GM23338 (cell line): ENCODE data around the gene USPL1. TPM values are rescaled to one million over a fixed set of nuclear protein-coding genes. Genes with fewer than 3 reads are reported as not detected.

ENCODE experiments used
- ATAC-seq: fragments of 200-7000 bp; cut with Tn5 transposase; 3 replicates; pipeline ENCODE4 v1.9.1; 2020
- DNase-seq: peaks from one replicate; pipeline ENCODE4 v3.0.0-alpha.2; 2015; ENCODE audit warnings: low spot score
- H2AFZ ChIP-seq: fragments of 200-600 bp; sonication (generic); 2 replicates; pipeline ENCODE4 v1.8.0; 2016; ENCODE audit warnings: antibody characterized with exemption, mild to moderate bottlenecking, moderate library complexity
- H3F3A ChIP-seq: fragments of 200-600 bp; sonication (generic); replicated peaks from 2 replicates; pipeline ENCODE4 v1.8.0; 2017; ENCODE audit warnings: antibody characterized with exemption, mixed run types, low read depth
- H3K27ac ChIP-seq: fragments of 200-600 bp; sonication (generic); 2 replicates; pipeline ENCODE4 v1.6.1; 2016; ENCODE audit warnings: low read depth
- H3K27me3 ChIP-seq: fragments of 200-600 bp; sonication (generic); 2 replicates; pipeline ENCODE4 v1.8.0; 2016; ENCODE audit warnings: mild to moderate bottlenecking, mixed run types, moderate library complexity; ENCODE audit not compliant: insufficient read depth
- H3K36me3 ChIP-seq: fragments of 200-600 bp; sonication (generic); 2 replicates; pipeline ENCODE4 v1.8.0; 2016; ENCODE audit warnings: mild to moderate bottlenecking; ENCODE audit not compliant: insufficient read depth
- H3K4me1 ChIP-seq: fragments of 200-600 bp; sonication (generic); 2 replicates; pipeline ENCODE4 v1.8.0; 2016; ENCODE audit warnings: mild to moderate bottlenecking, moderate library complexity; ENCODE audit not compliant: insufficient read depth
- H3K4me2 ChIP-seq: fragments of 200-600 bp; sonication (generic); 2 replicates; pipeline ENCODE4 v1.7.1; 2017; ENCODE audit warnings: mixed run types
- H3K4me3 ChIP-seq: fragments of 200-600 bp; sonication (generic); 2 replicates; pipeline ENCODE4 v1.6.1; 2016; ENCODE audit warnings: mixed run types
- H3K79me2 ChIP-seq: fragments of 200-600 bp; sonication (generic); replicated peaks from 2 replicates; pipeline ENCODE4 v1.8.0; 2017; ENCODE audit warnings: mild to moderate bottlenecking; ENCODE audit not compliant: insufficient read depth
- H3K9me2 ChIP-seq: fragments of 200-600 bp; sonication (generic); 2 replicates; pipeline ENCODE4 v1.8.0; 2017; ENCODE audit not compliant: insufficient read depth
- H4K20me1 ChIP-seq: fragments of 200-600 bp; sonication (generic); replicated peaks from 2 replicates; pipeline ENCODE4 v1.8.0; 2017; ENCODE audit warnings: mild to moderate bottlenecking; ENCODE audit not compliant: insufficient read depth
- H3K27ac Mint-ChIP-seq: 2 replicates; pipeline ENCODE4 v1.8.0; 2020; ENCODE audit warnings: inconsistent platforms, mild to moderate bottlenecking, moderate library complexity, mixed read lengths
- H3K27me3 Mint-ChIP-seq: 3 replicates; pipeline ENCODE4 v1.8.0; 2022; ENCODE audit warnings: low read depth, mild to moderate bottlenecking, moderate library complexity, mixed read lengths, inconsistent platforms; ENCODE audit not compliant: insufficient read depth, poor library complexity
- H3K36me3 Mint-ChIP-seq: 3 replicates; pipeline ENCODE4 v1.8.0; 2021; ENCODE audit warnings: low read depth, mild to moderate bottlenecking, inconsistent platforms, moderate library complexity, mixed read lengths
- H3K4me1 Mint-ChIP-seq: 3 replicates; pipeline ENCODE4 v1.8.0; 2020; ENCODE audit warnings: mild to moderate bottlenecking, inconsistent platforms, mixed read lengths
- H3K4me3 Mint-ChIP-seq: 3 replicates; pipeline ENCODE4 v1.8.0; 2021; ENCODE audit warnings: moderate library complexity, mild to moderate bottlenecking, inconsistent platforms, mixed read lengths
- H3K9me3 Mint-ChIP-seq: 3 replicates; pipeline ENCODE4 v1.8.0; 2020; ENCODE audit warnings: moderate library complexity, mild to moderate bottlenecking, inconsistent platforms, mixed read lengths
- CREB1 ChIP-seq: fragments of 250-450 bp; sonication (Bioruptor Pico); IDR thresholded peaks from 2 replicates; pipeline ENCODE4 v1.5.0; 2020; ENCODE audit warnings: low read depth, mild to moderate bottlenecking, moderate library complexity
- CTCF ChIP-seq, 2 experiments: fragments of 200-600 bp in 1 of 2; sonication (generic) in 1 of 2; conservative IDR thresholded peaks; 2 replicates each; pipeline versions ENCODE4 v1.5.1 to v1.6.1; 2016 to 2017; ENCODE audit warnings: antibody characterized with exemption in 2 of 2, low read depth in 2 of 2, mild to moderate bottlenecking in 2 of 2, moderate library complexity in 1 of 2
- EZH2 ChIP-seq: fragments of 200-600 bp; sonication (generic); IDR thresholded peaks from one replicate; pipeline ENCODE4 v1.8.0; 2017; ENCODE audit warnings: antibody characterized with exemption, mild to moderate bottlenecking, low read depth; ENCODE audit not compliant: unreplicated experiment
- EZH2phosphoT487 ChIP-seq: fragments of 200-600 bp; sonication (generic); IDR thresholded peaks from one replicate; pipeline ENCODE4 v1.8.1; 2018; ENCODE audit warnings: antibody characterized with exemption; ENCODE audit not compliant: unreplicated experiment
- JUNB ChIP-seq: IDR thresholded peaks from one replicate; pipeline ENCODE4 v1.6.1; 2016; ENCODE audit warnings: antibody characterized with exemption; ENCODE audit not compliant: unreplicated experiment
- NANOG ChIP-seq: IDR thresholded peaks from 2 replicates; pipeline ENCODE4 v1.6.1; 2016; ENCODE audit warnings: antibody characterized with exemption, borderline replicate concordance
- POLR2AphosphoS5 ChIP-seq: IDR thresholded peaks from 2 replicates; pipeline ENCODE4 v1.6.1; 2016; ENCODE audit warnings: antibody characterized with exemption, low read depth
- STAT1 ChIP-seq: IDR thresholded peaks from one replicate; pipeline ENCODE4 v1.6.1; 2016; ENCODE audit warnings: antibody characterized with exemption; ENCODE audit not compliant: unreplicated experiment
- ZNF114 ChIP-seq: fragments of 250-450 bp; sonication (Bioruptor Pico); IDR thresholded peaks from 2 replicates; pipeline ENCODE4 v1.5.0; 2020; ENCODE audit warnings: mild to moderate bottlenecking, moderate library complexity
- ZNF331 ChIP-seq: fragments of 250-450 bp; sonication (Bioruptor Pico); IDR thresholded peaks from 2 replicates; pipeline ENCODE4 v1.5.0; 2020; ENCODE audit warnings: low read depth, mild to moderate bottlenecking, moderate library complexity
- polyA plus RNA-seq: library from polyadenylated mRNA; unstranded; fragments of >200 nt; fragmentation: Nextera tagmentation; extraction: Ambion mirVana; gene quantifications from 2 replicates; pipeline ENCODE4 v1.2.1, GENCODE V29; 2016
- total RNA-seq: library from RNA; depleted of rRNA; stranded (reverse); fragments of >200 nt; shearing (Covaris generic); gene quantifications from 2 replicates; pipeline ENCODE4 v1.2.3, GENCODE V29; 2014
- TF ChIP-seq, protein P1 (sequence below): fragments of 250-450 bp; sonication (Bioruptor Pico); IDR thresholded peaks from 2 replicates; pipeline ENCODE4 v1.5.0; 2020; ENCODE audit warnings: mild to moderate bottlenecking, moderate library complexity
- TF ChIP-seq, protein P2 (sequence below): IDR thresholded peaks from one replicate; pipeline ENCODE4 v1.6.1; 2018; ENCODE audit warnings: antibody characterized with exemption; ENCODE audit not compliant: unreplicated experiment
- TF ChIP-seq, protein P3 (sequence below): IDR thresholded peaks from 2 replicates; pipeline ENCODE4 v1.6.1; 2016; ENCODE audit warnings: antibody characterized with exemption

Gene USPL1
- total and polyA plus RNA-seq, 2 experiments from 2014 or later: 12.4 to 24.1 TPM

GRCh38 chr13:30616927-30617314, 799 bp upstream of the USPL1 start:
- Histone ChIP-seq H4K20me1 (0 out of 2 replicates have a peak, but pooled peaks cover 6% of the 10 kb centered on the region), H3K27ac (peak overlapping the region; percentile 98), H3K79me2 (peaks cover 72% of the 10 kb centered on the region), H3K9me2 (no peaks in the 10 kb centered on the region), H3K4me2 (peak overlapping the region; percentile 81), H3K4me3 (peak overlapping the region; percentile 59), H2AFZ (0 out of 2 replicates have a peak overlapping the region, but pooled peaks have one; percentile 1), H3F3A (no peaks in the 10 kb centered on the region), H3K27me3 (no peaks in the 10 kb centered on the region), H3K4me1 (peaks cover 14% of the 10 kb centered on the region), H3K36me3 (peaks cover 1% of the 10 kb centered on the region; the same call in 1 of the 2 replicates)
- peak; percentile 81 for DNase-seq
- no peaks in the 10 kb centered on the region for H3K9me3 Mint-ChIP-seq
- no peak overlapping the region for H3K27ac Mint-ChIP-seq
- no peaks in the 10 kb centered on the region for H3K27me3 Mint-ChIP-seq
- H3K4me1 Mint-ChIP-seq: peaks cover 9% of the 10 kb centered on the region; the same call in 2 of the 3 replicates
- no peak overlapping the region for H3K4me3 Mint-ChIP-seq
- TF ChIP-seq, protein P1, sequence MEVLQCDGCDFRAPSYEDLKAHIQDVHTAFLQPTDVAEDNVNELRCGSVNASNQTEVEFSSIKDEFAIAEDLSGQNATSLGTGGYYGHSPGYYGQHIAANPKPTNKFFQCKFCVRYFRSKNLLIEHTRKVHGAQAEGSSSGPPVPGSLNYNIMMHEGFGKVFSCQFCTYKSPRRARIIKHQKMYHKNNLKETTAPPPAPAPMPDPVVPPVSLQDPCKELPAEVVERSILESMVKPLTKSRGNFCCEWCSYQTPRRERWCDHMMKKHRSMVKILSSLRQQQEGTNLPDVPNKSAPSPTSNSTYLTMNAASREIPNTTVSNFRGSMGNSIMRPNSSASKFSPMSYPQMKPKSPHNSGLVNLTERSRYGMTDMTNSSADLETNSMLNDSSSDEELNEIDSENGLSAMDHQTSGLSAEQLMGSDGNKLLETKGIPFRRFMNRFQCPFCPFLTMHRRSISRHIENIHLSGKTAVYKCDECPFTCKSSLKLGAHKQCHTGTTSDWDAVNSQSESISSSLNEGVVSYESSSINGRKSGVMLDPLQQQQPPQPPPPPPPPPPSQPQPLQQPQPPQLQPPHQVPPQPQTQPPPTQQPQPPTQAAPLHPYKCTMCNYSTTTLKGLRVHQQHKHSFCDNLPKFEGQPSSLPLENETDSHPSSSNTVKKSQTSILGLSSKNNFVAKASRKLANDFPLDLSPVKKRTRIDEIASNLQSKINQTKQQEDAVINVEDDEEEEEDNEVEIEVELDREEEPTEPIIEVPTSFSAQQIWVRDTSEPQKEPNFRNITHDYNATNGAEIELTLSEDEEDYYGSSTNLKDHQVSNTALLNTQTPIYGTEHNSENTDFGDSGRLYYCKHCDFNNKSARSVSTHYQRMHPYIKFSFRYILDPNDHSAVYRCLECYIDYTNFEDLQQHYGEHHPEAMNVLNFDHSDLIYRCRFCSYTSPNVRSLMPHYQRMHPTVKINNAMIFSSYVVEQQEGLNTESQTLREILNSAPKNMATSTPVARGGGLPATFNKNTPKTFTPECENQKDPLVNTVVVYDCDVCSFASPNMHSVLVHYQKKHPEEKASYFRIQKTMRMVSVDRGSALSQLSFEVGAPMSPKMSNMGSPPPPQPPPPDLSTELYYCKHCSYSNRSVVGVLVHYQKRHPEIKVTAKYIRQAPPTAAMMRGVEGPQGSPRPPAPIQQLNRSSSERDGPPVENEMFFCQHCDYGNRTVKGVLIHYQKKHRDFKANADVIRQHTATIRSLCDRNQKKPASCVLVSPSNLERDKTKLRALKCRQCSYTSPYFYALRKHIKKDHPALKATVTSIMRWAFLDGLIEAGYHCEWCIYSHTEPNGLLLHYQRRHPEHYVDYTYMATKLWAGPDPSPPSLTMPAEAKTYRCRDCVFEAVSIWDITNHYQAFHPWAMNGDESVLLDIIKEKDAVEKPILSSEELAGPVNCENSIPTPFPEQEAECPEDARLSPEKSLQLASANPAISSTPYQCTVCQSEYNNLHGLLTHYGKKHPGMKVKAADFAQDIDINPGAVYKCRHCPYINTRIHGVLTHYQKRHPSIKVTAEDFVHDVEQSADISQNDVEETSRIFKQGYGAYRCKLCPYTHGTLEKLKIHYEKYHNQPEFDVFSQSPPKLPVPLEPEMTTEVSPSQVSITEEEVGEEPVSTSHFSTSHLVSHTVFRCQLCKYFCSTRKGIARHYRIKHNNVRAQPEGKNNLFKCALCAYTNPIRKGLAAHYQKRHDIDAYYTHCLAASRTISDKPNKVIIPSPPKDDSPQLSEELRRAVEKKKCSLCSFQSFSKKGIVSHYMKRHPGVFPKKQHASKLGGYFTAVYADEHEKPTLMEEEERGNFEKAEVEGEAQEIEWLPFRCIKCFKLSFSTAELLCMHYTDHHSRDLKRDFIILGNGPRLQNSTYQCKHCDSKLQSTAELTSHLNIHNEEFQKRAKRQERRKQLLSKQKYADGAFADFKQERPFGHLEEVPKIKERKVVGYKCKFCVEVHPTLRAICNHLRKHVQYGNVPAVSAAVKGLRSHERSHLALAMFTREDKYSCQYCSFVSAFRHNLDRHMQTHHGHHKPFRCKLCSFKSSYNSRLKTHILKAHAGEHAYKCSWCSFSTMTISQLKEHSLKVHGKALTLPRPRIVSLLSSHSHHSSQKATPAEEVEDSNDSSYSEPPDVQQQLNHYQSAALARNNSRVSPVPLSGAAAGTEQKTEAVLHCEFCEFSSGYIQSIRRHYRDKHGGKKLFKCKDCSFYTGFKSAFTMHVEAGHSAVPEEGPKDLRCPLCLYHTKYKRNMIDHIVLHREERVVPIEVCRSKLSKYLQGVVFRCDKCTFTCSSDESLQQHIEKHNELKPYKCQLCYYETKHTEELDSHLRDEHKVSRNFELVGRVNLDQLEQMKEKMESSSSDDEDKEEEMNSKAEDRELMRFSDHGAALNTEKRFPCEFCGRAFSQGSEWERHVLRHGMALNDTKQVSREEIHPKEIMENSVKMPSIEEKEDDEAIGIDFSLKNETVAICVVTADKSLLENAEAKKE (CRISPR knock-in tag): no peak
- no peak for TF ChIP-seq CREB1 (CRISPR knock-in tag)
- no peak for TF ChIP-seq CTCF (conservative IDR thresholded peaks at IDR 0.05; ENCODE audit: low read depth in 2 of 2)
- TF ChIP-seq, protein P2, sequence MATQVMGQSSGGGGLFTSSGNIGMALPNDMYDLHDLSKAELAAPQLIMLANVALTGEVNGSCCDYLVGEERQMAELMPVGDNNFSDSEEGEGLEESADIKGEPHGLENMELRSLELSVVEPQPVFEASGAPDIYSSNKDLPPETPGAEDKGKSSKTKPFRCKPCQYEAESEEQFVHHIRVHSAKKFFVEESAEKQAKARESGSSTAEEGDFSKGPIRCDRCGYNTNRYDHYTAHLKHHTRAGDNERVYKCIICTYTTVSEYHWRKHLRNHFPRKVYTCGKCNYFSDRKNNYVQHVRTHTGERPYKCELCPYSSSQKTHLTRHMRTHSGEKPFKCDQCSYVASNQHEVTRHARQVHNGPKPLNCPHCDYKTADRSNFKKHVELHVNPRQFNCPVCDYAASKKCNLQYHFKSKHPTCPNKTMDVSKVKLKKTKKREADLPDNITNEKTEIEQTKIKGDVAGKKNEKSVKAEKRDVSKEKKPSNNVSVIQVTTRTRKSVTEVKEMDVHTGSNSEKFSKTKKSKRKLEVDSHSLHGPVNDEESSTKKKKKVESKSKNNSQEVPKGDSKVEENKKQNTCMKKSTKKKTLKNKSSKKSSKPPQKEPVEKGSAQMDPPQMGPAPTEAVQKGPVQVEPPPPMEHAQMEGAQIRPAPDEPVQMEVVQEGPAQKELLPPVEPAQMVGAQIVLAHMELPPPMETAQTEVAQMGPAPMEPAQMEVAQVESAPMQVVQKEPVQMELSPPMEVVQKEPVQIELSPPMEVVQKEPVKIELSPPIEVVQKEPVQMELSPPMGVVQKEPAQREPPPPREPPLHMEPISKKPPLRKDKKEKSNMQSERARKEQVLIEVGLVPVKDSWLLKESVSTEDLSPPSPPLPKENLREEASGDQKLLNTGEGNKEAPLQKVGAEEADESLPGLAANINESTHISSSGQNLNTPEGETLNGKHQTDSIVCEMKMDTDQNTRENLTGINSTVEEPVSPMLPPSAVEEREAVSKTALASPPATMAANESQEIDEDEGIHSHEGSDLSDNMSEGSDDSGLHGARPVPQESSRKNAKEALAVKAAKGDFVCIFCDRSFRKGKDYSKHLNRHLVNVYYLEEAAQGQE: no peak
- no peak for TF ChIP-seq NANOG
- no peak for TF ChIP-seq STAT1
- TF ChIP-seq, protein P3, sequence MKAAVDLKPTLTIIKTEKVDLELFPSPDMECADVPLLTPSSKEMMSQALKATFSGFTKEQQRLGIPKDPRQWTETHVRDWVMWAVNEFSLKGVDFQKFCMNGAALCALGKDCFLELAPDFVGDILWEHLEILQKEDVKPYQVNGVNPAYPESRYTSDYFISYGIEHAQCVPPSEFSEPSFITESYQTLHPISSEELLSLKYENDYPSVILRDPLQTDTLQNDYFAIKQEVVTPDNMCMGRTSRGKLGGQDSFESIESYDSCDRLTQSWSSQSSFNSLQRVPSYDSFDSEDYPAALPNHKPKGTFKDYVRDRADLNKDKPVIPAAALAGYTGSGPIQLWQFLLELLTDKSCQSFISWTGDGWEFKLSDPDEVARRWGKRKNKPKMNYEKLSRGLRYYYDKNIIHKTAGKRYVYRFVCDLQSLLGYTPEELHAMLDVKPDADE: no peak
- TF ChIP-seq EZH2phosphoT487: no peak
- TF ChIP-seq ZNF331 (CRISPR knock-in tag): no peak
- TF ChIP-seq JUNB: no peak
- no peak for TF ChIP-seq ZNF114 (CRISPR knock-in tag)
- TF ChIP-seq POLR2AphosphoS5: no peak; the same call in 1 of the 2 replicates
- no peak for TF ChIP-seq EZH2
- peaks cover 4% of the 10 kb centered on the region; the same call in 1 of the 3 replicates for H3K36me3 Mint-ChIP-seq
- ATAC-seq: peak; percentile 47
